ENCODE data around the gene HRAS.

DNA sequence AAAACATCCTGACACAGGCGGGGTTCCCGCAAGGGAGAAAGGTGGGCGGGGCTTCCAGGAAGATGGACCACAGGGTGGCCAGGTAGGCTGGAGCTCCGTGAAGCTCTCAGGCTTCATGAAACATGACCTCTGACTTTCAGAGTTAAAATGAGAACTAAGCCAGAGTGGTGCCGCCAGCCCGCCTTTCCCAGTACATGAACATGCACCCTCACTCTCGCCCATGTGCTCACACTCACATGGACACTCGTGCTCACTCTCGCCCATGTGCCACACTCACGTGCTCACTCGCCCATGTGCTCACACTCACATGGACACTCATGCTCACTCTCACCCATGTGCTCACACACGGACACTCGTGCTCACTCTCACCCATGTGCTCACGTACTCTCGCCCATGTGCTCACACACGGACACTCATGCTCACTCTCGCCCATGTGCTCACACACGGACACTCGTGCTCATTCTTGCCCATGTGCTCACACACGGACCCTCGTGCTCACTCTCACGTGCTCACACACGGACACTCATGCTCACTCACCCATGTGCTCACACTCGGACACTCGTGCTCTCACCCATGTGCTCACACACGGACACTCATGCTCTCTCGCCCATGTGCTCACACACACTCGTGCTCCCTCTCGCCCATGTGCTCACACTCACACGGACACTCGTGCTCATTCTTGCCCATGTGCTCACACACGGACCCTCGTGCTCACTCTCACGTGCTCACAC is 38.4 kb downstream of the HRAS start:
- TF ChIP-seq YY1 (IDR thresholded peaks at IDR 0.05; ENCODE audit: insufficient read depth, insufficient read length) (no peak), SUZ12 (IDR thresholded peaks at IDR 0.05; ENCODE audit: extremely low read depth, insufficient read depth, insufficient read length) (no peak), ZNF274 (IDR thresholded peaks at IDR 0.05; ENCODE audit: low read depth, low read length) (no peak)
